Measurements from ENCODE around the gene DEFB118. TPM values are rescaled to one million over a fixed set of nuclear protein-coding genes. Genes with fewer than 3 reads are reported as not detected.
"Not testable (repeated sequence)": the region's sequence is repeated elsewhere in the genome, so short reads cannot be mapped to it uniquely, and the experiment has no call there.

Gene DEFB118, protein sequence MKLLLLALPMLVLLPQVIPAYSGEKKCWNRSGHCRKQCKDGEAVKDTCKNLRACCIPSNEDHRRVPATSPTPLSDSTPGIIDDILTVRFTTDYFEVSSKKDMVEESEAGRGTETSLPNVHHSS
- not detected in 2 replicates for total RNA-seq

DNA sequence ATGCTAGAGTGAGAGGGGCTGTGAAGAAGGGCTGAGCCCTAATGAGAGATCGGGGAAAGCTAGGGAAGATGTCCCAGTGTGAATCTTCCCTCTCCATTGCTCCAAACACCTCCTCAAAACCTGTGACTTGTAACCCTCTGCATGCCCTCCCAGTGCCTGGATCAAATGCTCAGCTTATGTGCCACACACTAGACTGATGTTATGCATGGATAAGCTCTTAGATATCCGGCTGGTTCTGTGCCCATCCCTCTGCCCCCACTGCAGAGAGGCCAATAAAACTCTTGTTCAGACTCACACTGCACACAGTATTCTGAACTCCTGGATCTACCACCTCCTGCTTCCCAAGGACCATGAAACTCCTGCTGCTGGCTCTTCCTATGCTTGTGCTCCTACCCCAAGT is at the start of gene DEFB118:
Gene DEFB118, plus strand, starts transcription at position 301 of the 400 bp plus-strand sequence. Its CDS starts 50 bp downstream, at position 351.
- DNase-seq = no peak

DNA sequence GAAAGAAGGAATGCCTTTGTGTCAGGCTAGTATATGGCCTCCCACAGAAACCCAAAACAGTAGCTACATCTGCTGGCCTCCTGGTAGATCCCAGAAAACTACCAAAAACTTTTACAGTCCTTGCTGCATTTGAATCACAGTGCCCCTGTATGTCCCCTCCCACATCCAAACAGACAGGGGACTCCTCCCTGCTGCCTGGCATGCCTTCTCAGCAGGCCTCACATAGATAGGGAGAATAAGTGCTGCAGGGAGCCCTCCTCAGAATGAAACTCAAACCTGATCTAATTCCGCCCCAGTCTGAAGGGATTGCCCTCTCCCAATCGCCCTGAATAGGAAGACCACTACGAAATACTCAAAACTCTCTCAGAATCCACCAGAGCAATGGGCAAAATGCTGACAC is 45.9 kb upstream of the DEFB118 start:
- DNase-seq = no peak

DNA sequence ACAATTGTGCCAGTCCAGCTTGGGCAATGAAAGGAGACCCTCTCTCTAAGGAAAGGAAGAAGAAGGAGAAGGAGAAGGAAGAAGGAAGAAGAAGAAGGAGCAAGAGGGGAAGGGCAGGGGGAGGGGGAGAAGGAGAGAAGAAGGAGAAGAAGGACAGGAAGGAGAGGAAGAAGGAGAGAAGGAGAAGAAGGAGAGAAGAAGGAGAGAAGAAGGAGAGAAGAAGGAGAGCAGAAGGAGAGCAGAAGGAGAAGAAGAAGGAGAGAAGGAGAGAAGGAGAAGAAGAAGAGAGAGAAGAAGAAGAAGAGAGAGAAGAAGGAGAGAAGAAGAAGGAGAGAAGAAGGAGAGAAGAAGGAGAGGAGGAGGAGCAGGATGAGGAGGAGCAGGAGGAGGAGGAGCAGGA is 37.5 kb upstream of the DEFB118 start:
- no peak for DNase-seq

DNA sequence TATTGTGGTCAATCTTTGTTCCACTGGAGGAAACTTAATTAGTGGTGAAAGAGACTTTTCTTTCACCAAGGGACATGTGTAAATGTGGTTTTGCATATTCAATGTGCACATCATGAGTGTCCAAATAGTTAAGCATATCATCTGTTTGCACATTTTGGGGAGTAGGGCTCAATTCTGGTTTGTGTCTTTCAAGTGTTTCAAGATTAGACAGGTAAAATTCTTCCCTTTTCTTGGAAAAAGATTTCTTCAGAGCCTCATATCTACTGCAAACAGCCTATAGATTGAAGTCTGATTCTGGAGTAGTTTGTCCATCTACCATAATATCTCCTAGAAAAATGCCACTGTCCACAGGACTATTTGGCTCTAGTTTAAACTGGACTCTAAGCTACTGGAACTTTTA is 26.9 kb upstream of the DEFB118 start:
- DNase-seq = no peak

DNA sequence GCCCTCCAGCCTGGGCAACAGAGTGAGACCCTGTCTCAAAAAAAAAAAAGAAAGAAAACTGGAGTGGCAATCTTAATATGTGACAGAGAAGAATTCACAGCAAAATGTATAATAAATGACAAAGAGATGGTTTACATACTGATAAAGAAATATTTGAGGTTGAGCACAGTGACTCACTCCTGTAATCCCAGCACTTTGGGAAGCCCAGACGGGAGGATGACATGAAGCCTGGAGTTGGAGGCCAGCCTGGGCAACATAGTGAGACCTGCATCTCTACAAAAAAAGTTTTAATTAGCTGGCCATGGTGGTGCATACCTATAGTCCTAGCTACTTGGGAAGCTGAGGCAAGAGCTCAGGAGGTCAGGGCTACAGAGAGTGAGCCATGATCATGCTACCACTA is 12.4 kb upstream of the DEFB118 start:
- no peak for DNase-seq

DNA sequence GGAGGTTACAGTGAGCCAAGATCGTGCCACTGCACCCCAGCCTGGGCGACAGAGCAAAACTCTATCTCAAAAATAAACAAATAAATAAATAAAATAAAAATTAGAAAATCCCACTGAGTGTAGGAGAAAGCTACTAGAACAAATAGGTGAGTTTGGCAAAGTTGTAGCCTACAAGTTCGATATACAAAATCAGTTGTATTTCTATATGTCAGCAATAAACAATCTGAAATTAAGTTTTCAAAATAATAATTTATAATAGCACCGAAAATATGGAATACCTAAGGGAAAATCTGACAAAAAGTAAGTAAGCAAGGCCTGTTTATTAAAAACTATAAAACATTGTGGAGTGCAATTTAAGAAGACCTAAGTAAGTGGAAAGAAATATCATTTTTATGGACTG is 5.1 kb upstream of the DEFB118 start:
- no peak for DNase-seq

DNA sequence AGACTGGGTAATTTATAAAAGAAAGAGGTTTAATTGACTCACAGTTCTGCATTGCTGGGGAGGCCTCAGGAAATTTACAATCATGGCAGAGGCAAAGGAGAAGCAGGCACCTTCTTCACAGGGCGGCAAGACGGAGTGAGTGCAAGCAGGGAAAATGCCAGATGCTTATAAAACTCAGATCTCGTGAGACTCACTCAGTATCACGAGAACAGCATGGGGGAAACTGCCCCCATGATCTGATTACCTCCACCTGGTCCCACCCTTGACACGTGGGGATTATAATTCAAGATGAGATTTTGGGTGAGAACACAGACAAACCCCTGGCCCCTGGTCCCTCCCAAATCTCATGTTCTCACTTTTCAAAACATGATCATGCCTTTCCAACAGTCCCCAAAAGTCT is 4.1 kb upstream of the DEFB118 start:
- DNase-seq = not testable (repeated sequence)

DNA sequence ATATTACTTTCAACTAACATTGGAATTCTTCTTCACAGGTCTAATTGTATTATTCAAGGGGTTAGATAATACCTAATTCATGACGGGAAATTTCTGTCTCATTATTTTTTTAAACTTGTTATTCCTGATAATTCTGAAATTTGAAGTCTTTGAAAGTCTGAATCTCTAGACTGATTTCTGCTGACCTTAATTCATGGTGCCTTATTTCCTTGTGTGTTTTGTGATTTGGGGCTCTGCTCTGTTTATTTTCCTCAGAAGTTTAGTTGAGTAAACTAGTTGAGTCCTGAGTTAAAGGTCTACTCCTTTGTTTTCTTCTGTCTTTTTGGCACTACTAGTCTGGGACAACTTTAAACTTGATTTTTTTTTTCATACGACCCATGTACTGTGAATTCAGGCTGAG is 5.9 kb downstream of the DEFB118 start:
- DNase-seq = no peak

DNA sequence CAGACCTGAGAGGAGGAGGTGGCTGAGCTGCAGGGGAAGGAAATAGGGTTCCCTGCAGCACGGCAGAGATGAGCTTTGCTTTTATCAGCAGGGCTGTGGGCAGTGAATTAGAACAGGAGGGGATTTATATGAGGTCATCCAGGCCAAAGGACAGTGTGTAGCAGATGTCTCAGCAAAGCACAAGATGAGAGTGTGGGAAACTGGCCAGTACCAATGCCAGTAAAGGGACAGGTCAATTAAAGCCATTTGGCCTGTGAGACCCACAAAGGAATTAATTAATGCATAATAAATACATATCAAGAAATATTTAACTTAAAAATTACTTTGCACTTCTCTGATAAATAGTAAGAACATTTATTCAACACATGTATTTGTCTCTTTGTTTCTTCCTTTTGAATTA is 22.1 kb downstream of the DEFB118 start, which contains the start of gene DEFB119:
Gene DEFB119, minus strand, starts transcription at position 101 of the 400 bp plus-strand sequence. CDS start 107 bp downstream, outside the sequence.
- no peak for DNase-seq

DNA sequence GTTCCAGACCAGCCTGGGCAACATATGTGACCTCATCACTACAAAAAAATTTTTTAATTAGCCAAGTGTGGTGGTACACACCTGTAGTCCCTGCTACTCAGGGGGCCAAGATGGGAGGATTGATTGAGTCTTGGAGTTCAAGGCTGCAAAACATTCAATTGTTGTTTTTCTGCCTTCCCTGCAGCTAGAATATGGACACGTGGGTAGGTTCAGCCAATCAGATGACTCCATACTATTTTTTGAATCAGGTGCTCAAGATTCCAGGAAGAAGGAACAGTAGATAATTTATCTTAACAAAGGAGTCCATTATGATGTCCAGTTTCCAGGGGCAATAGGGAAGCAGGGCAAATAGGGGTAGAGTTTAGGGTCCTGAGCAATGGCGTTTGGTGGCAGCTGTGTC is 24.4 kb downstream of the DEFB118 start:
- DNase-seq = no peak

DNA sequence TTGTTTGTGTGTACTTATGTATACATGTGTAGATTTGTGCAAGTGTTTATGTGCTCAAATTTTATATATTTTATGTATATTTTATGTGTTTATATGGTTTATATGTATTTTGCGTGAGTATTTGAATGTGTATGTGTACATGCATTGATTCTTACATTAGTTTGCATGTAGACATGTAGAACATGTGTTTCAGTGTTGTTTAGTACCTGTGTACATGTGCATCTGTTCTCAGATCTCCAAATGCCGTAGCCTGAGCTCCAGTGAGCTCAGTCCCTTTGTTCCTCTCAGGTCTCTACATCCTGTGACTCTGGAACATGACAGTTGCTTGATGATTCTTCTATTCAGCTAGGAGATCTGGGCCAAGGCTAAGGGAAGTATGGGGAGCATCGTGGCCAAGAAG is 26.5 kb downstream of the DEFB118 start:
- no peak for DNase-seq

DNA sequence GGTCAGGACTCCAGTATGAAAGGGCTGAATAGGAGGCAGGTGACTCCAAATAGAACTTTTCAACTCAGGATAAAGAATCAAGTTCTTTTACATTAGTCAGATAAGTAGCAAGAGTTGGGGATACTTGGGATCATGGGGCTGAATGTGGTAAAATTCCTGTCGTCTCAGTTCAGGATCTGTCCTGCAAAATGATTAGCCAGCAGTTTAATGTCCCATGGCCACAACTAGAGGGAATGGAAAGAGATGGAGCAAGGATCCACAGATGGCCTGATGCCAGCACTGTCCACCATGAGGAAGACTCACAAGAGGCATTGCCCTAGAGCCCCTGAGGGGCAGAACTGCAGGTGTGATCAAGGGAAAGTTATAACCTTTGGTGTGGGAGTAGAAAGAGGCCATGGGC is 35.5 kb downstream of the DEFB118 start:
- DNase-seq = no peak

DNA sequence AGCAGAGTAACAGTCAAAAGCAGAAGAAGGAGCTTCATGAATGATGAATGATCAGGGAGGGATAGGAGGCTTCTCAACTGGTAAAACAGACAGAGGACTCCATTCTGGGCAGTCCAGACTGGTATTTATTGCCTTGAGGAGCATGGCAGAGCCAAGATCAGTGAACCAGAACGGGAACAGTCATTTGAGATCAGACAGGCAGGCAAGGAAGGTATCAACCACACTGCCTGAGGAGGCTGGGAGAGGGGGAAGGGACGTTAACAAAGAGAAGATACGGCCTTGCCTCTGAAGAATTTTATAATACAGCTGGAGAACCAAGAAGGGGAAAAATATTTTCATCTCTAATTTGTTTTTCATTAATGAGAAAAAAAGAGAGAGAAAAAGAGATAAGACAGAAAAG is 37.7 kb downstream of the DEFB118 start, which contains the start of gene DEFB121:
Gene DEFB121, minus strand, starts transcription at position 101 of the 400 bp plus-strand sequence. Its CDS starts 63 bp downstream, at position 38.
- no peak for DNase-seq

DNA sequence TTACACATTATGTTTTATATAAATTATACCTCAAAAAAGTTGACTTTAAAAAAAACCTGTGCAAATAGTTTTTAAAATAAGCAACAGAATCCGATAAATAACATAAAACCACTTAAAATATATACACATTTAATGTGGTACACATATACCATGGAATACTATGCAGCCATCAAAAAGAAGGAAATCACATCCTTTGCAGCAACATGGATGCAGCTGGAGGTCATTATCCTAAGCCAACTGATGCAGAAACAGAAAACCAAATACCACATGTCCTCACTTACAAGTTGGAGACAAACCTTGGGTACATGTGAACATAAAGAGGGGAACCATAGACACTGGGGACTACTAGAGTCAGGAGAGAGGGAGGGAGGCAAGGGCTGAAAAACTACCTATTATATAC is 41.6 kb downstream of the DEFB118 start:
- no peak for DNase-seq

DNA sequence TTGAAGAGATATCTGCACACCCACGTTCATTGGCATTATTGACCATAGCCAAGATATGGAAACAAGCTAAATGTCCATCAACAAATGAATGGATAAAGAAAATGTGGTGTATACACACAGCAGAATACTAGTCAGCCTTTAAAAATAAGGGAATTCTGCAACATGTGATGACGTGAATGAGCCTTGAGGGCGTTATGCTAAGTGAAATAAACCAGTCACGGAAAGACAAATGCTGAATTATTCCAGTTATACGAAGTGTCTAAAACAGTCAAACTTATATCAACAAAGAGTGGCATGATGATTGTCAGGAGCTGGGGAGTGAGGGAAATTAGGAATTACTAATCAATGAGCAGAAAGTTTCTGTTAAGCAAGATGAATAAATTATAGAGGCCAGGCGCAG is 46.0 kb downstream of the DEFB118 start:
- no peak for DNase-seq

DNA sequence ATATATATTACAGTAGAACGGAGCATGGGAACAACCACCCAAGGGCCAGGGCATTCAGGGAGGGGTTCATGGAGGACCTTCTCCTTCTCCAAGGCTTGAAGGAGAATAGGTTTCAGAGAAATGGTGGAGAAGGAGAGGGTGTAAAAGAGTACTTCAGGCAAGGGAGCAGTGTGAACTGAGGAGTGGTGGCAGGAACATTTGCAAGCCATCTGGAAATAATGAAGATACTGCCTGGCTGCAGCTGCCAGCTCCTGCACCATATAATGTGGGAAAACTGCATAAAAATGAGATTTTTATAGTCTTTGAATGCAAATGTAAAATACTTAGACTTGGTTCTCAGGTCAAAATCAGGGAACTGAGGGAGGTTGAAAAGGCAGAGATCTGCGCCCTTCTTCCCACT is 47.3 kb downstream of the DEFB118 start:
- DNase-seq = no peak

DNA sequence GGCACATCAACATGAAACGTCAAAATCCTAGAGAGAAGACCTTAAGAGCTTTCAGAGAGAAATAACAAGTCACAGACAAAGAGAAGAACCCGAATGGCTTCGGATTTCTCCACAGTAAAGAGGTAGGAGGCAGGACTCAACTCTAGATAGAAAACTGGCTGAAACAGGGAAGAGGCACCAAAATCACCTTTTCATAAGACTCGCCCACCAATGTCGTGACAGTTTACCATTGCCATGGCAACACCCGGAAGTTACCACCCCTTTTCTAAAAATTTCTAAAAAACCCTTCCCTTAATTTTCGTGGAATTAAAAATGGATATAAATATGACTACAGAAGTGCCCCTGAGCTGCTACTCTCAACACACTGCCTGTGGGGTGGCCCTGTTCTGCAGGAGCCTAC is 49.9 kb downstream of the DEFB118 start:
- no peak for DNase-seq

Other genes starting within 250 kb of the DEFB118 start
- not detected in 2 replicates for gene DEFB115, start 110.9 kb upstream of the DEFB118 start, total RNA-seq
- gene DEFB116, start 60.0 kb upstream of the DEFB118 start, total RNA-seq = not detected in 2 replicates
- not detected in 2 replicates for gene DEFB119, start 22.0 kb downstream of the DEFB118 start, total RNA-seq
- gene DEFB121, start 37.6 kb downstream of the DEFB118 start, total RNA-seq = not detected in 2 replicates
- gene DEFB123, start 72.0 kb downstream of the DEFB118 start, total RNA-seq = not detected in 2 replicates
- not detected in 2 replicates for gene DEFB124, start 106.5 kb downstream of the DEFB118 start, total RNA-seq
- gene REM1, start 106.7 kb downstream of the DEFB118 start, total RNA-seq = not detected in 2 replicates
- 44.9 and 74.1 TPM in 2 replicates for gene HM13, start 145.8 kb downstream of the DEFB118 start, total RNA-seq
- 768 and 1,287 TPM in 2 replicates for gene ID1, start 236.7 kb downstream of the DEFB118 start, total RNA-seq